Loucy (cell line): ENCODE data around the gene TNK1.

Source experiments
- H2AFZ ChIP-seq: fragments of 200-600 bp; sonication (generic); 2 replicates; pipeline ENCODE4 v1.6.0; 2016; ENCODE audit warnings: antibody characterized with exemption, mild to moderate bottlenecking, low read length, moderate library complexity
- H3F3A ChIP-seq: fragments of 200-600 bp; 2 replicates; pipeline ENCODE4 v1.6.0; 2016; ENCODE audit warnings: antibody characterized with exemption, low read depth, mild to moderate bottlenecking
- H3K27me3 ChIP-seq: fragments of 200-600 bp; sonication (generic); 2 replicates; pipeline ENCODE4 v1.6.1; 2014; ENCODE audit warnings: low read length, mild to moderate bottlenecking; ENCODE audit not compliant: insufficient read depth, poor library complexity, severe bottlenecking
- H3K36me3 ChIP-seq: fragments of 200-600 bp; sonication (generic); 2 replicates; pipeline ENCODE4 v1.6.1; 2016; ENCODE audit warnings: low read length; ENCODE audit not compliant: insufficient read depth
- H3K4me1 ChIP-seq: fragments of 200-600 bp; sonication (generic); 2 replicates; pipeline ENCODE4 v1.5.1; 2014; ENCODE audit warnings: low read length, mild to moderate bottlenecking; ENCODE audit not compliant: insufficient read depth, poor library complexity, severe bottlenecking
- H3K4me2 ChIP-seq: fragments of 200-600 bp; sonication (generic); 2 replicates; pipeline ENCODE4 v1.6.0; 2014; ENCODE audit warnings: antibody characterized with exemption, low read length, low read depth, mild to moderate bottlenecking; ENCODE audit not compliant: poor library complexity, severe bottlenecking
- H3K4me3 ChIP-seq: fragments of 200-600 bp; sonication (generic); 2 replicates; pipeline ENCODE4 v1.5.1; 2014; ENCODE audit warnings: low read length, mild to moderate bottlenecking, mixed read lengths; ENCODE audit not compliant: poor library complexity, severe bottlenecking
- H3K79me2 ChIP-seq: fragments of 200-600 bp; sonication (generic); 2 replicates; pipeline ENCODE4 v1.6.1; 2014; ENCODE audit warnings: low read length; ENCODE audit not compliant: insufficient read depth
- H3K9ac ChIP-seq: fragments of 200-600 bp; sonication (generic); 2 replicates; pipeline ENCODE4 v1.6.0; 2014; ENCODE audit warnings: mild to moderate bottlenecking, low read depth, low read length, moderate library complexity; ENCODE audit not compliant: poor library complexity, severe bottlenecking
- H3K9me2 ChIP-seq: fragments of 200-600 bp; sonication (generic); replicated peaks from 2 replicates; pipeline ENCODE4 v1.6.1; 2016; ENCODE audit warnings: low read depth, low read length, mixed read lengths
- H3K9me3 ChIP-seq: fragments of 200-600 bp; sonication (generic); 2 replicates; pipeline ENCODE4 v1.6.1; 2014; ENCODE audit warnings: mild to moderate bottlenecking, antibody characterized with exemption, low read length, low read depth; ENCODE audit not compliant: insufficient read depth
- H4K20me1 ChIP-seq: fragments of 200-600 bp; sonication (generic); 2 replicates; pipeline ENCODE4 v1.6.0; 2014; ENCODE audit warnings: antibody characterized with exemption, low read length, mild to moderate bottlenecking; ENCODE audit not compliant: insufficient read depth, poor library complexity, severe bottlenecking
- CTCF ChIP-seq: fragments of 200-600 bp; sonication (generic); conservative IDR thresholded peaks from 2 replicates; pipeline ENCODE4 v1.5.1; 2014; ENCODE audit warnings: mild to moderate bottlenecking, antibody characterized with exemption, low read length
- EZH2phosphoT487 ChIP-seq: fragments of 200-600 bp; IDR thresholded peaks from 2 replicates; pipeline ENCODE4 v1.6.1; 2018; ENCODE audit warnings: antibody characterized with exemption, mild to moderate bottlenecking, moderate library complexity, borderline replicate concordance

TNK1 gene

GRCh38 chr17:7431231-7431630 is 50.3 kb downstream of the TNK1 start:
- Histone ChIP-seq H2AFZ (no peak overlapping the region), H3K27me3 (no peaks in the 10 kb centered on the region), H3K79me2 (peaks cover 5% of the 10 kb centered on the region; the same call in 1 of the 2 replicates), H3K36me3 (no peaks in the 10 kb centered on the region), H4K20me1 (peaks cover 4% of the 10 kb centered on the region), H3K4me1 (peaks cover 3% of the 10 kb centered on the region), H3K9me2 (no peaks in the 10 kb centered on the region), H3K9ac (no peak overlapping the region), H3F3A (no peaks in the 10 kb centered on the region), H3K4me3 (no peak overlapping the region), H3K9me3 (no peaks in the 10 kb centered on the region), H3K4me2 (no peak overlapping the region)
- no peak for TF ChIP-seq EZH2phosphoT487
- no peak for TF ChIP-seq CTCF

- no peak overlapping the region for H3K4me2 ChIP-seq
Measured at GRCh38 chr17:7432296-7432695, 51.4 kb downstream of the TNK1 start.

GRCh38 chr17:7435676-7436555 is 55.0 kb downstream of the TNK1 start:
- Histone ChIP-seq H3K4me3 (peak overlapping the region; percentile 95), H3K9me3 (no peaks in the 10 kb centered on the region), H4K20me1 (peaks cover 13% of the 10 kb centered on the region), H3K36me3 (no peaks in the 10 kb centered on the region), H3K4me1 (peaks cover 27% of the 10 kb centered on the region), H2AFZ (peak overlapping the region; percentile 78), H3K4me2 (peak overlapping the region; percentile 95), H3K27me3 (no peaks in the 10 kb centered on the region), H3K9ac (peak overlapping the region; percentile 77), H3K79me2 (peaks cover 43% of the 10 kb centered on the region; the same call in 1 of the 2 replicates), H3K9me2 (no peaks in the 10 kb centered on the region), H3F3A (no peaks in the 10 kb centered on the region; the same call in 1 of the 2 replicates)
- TF ChIP-seq EZH2phosphoT487 (no peak), CTCF (peak; percentile 56)

More at GRCh38 chr17:7432296-7432695, 51.4 kb downstream of the TNK1 start:
- no peak overlapping the region for H3K4me3 ChIP-seq
- H3K9me2 ChIP-seq, result no peaks in the 10 kb centered on the region
- peaks cover 5% of the 10 kb centered on the region for H4K20me1 ChIP-seq
- TF ChIP-seq CTCF (no peak), EZH2phosphoT487 (no peak)
- H3F3A ChIP-seq, result no peaks in the 10 kb centered on the region
- H3K79me2 ChIP-seq, result peaks cover 16% of the 10 kb centered on the region; the same call in 1 of the 2 replicates
- no peaks in the 10 kb centered on the region for H3K9me3 ChIP-seq
- no peaks in the 10 kb centered on the region for H3K27me3 ChIP-seq
- H2AFZ ChIP-seq, result no peak overlapping the region
- H3K4me1 ChIP-seq, result peaks cover 6% of the 10 kb centered on the region
- no peak overlapping the region for H3K9ac ChIP-seq
- no peaks in the 10 kb centered on the region for H3K36me3 ChIP-seq
